Breast epithelium (tissue), 3 donors: ENCODE results near the gene DRD2.

Experiments used
- POLR2A ChIP-seq: fragments of 450-650 bp; IDR thresholded peaks from one replicate; pipeline ENCODE4 v1.6.1; 2016; ENCODE audit warnings: antibody characterized with exemption, mild to moderate bottlenecking, moderate library complexity
- TF ChIP-seq, protein P1 (sequence below), 3 donors: fragments of 450-650 bp; IDR thresholded peaks; one replicate each; pipeline ENCODE4 v1.5.1; 2016 to 2017; ENCODE audit warnings: antibody characterized with exemption in 3 of 3, mild to moderate bottlenecking in 3 of 3, moderate library complexity in 3 of 3

- TF ChIP-seq POLR2A, result no peak
- TF ChIP-seq, protein P1, sequence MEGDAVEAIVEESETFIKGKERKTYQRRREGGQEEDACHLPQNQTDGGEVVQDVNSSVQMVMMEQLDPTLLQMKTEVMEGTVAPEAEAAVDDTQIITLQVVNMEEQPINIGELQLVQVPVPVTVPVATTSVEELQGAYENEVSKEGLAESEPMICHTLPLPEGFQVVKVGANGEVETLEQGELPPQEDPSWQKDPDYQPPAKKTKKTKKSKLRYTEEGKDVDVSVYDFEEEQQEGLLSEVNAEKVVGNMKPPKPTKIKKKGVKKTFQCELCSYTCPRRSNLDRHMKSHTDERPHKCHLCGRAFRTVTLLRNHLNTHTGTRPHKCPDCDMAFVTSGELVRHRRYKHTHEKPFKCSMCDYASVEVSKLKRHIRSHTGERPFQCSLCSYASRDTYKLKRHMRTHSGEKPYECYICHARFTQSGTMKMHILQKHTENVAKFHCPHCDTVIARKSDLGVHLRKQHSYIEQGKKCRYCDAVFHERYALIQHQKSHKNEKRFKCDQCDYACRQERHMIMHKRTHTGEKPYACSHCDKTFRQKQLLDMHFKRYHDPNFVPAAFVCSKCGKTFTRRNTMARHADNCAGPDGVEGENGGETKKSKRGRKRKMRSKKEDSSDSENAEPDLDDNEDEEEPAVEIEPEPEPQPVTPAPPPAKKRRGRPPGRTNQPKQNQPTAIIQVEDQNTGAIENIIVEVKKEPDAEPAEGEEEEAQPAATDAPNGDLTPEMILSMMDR (IDR thresholded peaks at IDR 0.05), result no peak
Observed at GRCh38 chr11:113417428-113417827, 57.8 kb downstream of the DRD2 start.
